Common myeloid progenitor, CD34-positive (primary cell): ENCODE data around the gene JADE3.

Experiments
- CTCF ChIA-PET: fragments of 350-600 bp; sonication (Branson Sonifier 250); formaldehyde crosslinking; loops from one replicate; lab custom pipeline; 2021; ENCODE audit warnings: antibody characterized with exemption; lab: Charles Lee
- POLR2A ChIA-PET: fragments of 350-600 bp; sonication (Branson Sonifier 250); formaldehyde crosslinking; loops from one replicate; lab custom pipeline; 2021; ENCODE audit warnings: antibody characterized with exemption; lab: Charles Lee
- DNase-seq, 3 donors: peaks; one replicate each; pipeline versions ENCODE4 v3.0.0 to v3.0.0-alpha.2; 2013
- H3K27ac ChIP-seq, 2 experiments: 1 replicate in 1 of 2; 2 replicates in 1 of 2; pipeline ENCODE4 v1.7.0; 2013; ENCODE audit warnings: inconsistent platforms in 2 of 2, low read length in 2 of 2, mild to moderate bottlenecking in 2 of 2, low read depth in 1 of 2, moderate library complexity in 1 of 2; ENCODE audit not compliant: severe bottlenecking in 2 of 2, insufficient read depth in 1 of 2, poor library complexity in 1 of 2
- H3K27me3 ChIP-seq, 5 experiments: replicated peaks in 2 of 5; 1 replicate in 3 of 5; 2 replicates in 2 of 5; pipeline versions ENCODE4 v1.6.1 to v1.7.0; 2013; ENCODE audit warnings: low read length in 4 of 5, mild to moderate bottlenecking in 2 of 5, moderate library complexity in 2 of 5, inconsistent platforms in 1 of 5; ENCODE audit not compliant: insufficient read depth in 5 of 5, control insufficient read depth in 4 of 5
- H3K36me3 ChIP-seq, 4 experiments: 1 replicate in 2 of 4; 2 replicates in 2 of 4; pipeline versions ENCODE4 v1.6.1 to v1.7.0; 2013; ENCODE audit warnings: low read length in 3 of 4, control low read depth in 1 of 4, mild to moderate bottlenecking in 1 of 4; ENCODE audit not compliant: control insufficient read depth in 4 of 4, insufficient read depth in 4 of 4
- H3K4me1 ChIP-seq, 4 experiments: 1 replicate in 3 of 4; 2 replicates in 1 of 4; pipeline versions ENCODE4 v1.6.1 to v1.7.1; 2013; ENCODE audit warnings: low read length in 3 of 4, mild to moderate bottlenecking in 3 of 4, control low read depth in 1 of 4, inconsistent platforms in 1 of 4, moderate library complexity in 1 of 4; ENCODE audit not compliant: control insufficient read depth in 4 of 4, insufficient read depth in 4 of 4; ENCODE audit errors: control extremely low read depth in 1 of 4
- H3K4me3 ChIP-seq, 7 experiments: 1 replicate in 4 of 7; 2 replicates in 3 of 7; pipeline versions ENCODE4 v1.5.1 to v1.7.0; 2013; ENCODE audit warnings: mild to moderate bottlenecking in 7 of 7, low read length in 6 of 7, moderate library complexity in 6 of 7, inconsistent platforms in 2 of 7, low read depth in 2 of 7, control low read depth in 1 of 7; ENCODE audit not compliant: insufficient read depth in 4 of 7, control insufficient read depth in 1 of 7; ENCODE audit errors: extremely low read depth in 1 of 7
- H3K9me3 ChIP-seq, 5 experiments: 1 replicate in 4 of 5; 2 replicates in 1 of 5; pipeline versions ENCODE4 v1.6.1 to v1.7.1; 2013; ENCODE audit warnings: low read length in 4 of 5, mild to moderate bottlenecking in 2 of 5, inconsistent platforms in 1 of 5, low read depth in 1 of 5, moderate library complexity in 1 of 5; ENCODE audit not compliant: control insufficient read depth in 4 of 5, insufficient read depth in 2 of 5; ENCODE audit errors: control extremely low read depth in 1 of 5
- WGBS: methylation state at CpG from one replicate; pipeline ENCODE4 v1.1.5; 2013; ENCODE audit not compliant: insufficient coverage; 5-methylcytosine and 5-hydroxymethylcytosine counted together

JADE3 gene

GRCh38 chrX:47068720-47069119, 156.5 kb downstream of the JADE3 start:
- no peaks in the 10 kb centered on the region for H3K9me3 ChIP-seq
- no peak overlapping the region for H3K4me3 ChIP-seq
- H3K27me3 ChIP-seq, result no peaks in the 10 kb centered on the region
- no peak overlapping the region for H3K27ac ChIP-seq
- CTCF ChIA-PET, result interaction anchor here (1.3 kb wide), 1 partner anchor 9 kb away, joined by 3 read pairs; no protein-coding TSS in a partner anchor
- POLR2A ChIA-PET, result no interaction called here
- no peaks in the 10 kb centered on the region for H3K36me3 ChIP-seq
- DNase-seq, result no peak
- H3K4me1 ChIP-seq, result peaks cover 0 to 3% (median under 1%) of the 10 kb centered on the region in 4 experiments

GRCh38 chrX:47078129-47079043, 166.2 kb downstream of the JADE3 start, which contains the start of gene RGN:
Gene RGN (plus strand): TSS chrX:47078443. CDS start chrX:47081145, 2,702 bp downstream.
- CTCF ChIA-PET, result interaction anchor here (1.1 kb wide), 1 partner anchor 12 kb away, joined by 3 read pairs; no protein-coding TSS in a partner anchor
- POLR2A ChIA-PET, result no interaction called here
- Histone ChIP-seq H3K27ac (no peak within 1 kb of the TSS), H3K9me3 (no peaks in the 10 kb centered on the region), H3K36me3 (no peaks in the 10 kb centered on the region), H3K4me1 (no peaks in the 10 kb centered on the region), H3K4me3 (no peak within 1 kb of the TSS), H3K27me3 (peaks cover 0 to 34% (median 0%) of the 10 kb centered on the region in 5 experiments)
- 66% methylated on average over 56 of the region's 59 CpGs for WGBS
- no peak for DNase-seq

- no peaks in the 10 kb centered on the region for H3K36me3 ChIP-seq
Measured at GRCh38 chrX:47080215-47080914, 168.1 kb downstream of the JADE3 start.

GRCh38 chrX:47080915-47081236, 168.7 kb downstream of the JADE3 start:
- CTCF ChIA-PET, result interaction anchor here (1.3 kb wide), 1 partner anchor 12 kb away, joined by 4 read pairs; no protein-coding TSS in a partner anchor
- POLR2A ChIA-PET, result no interaction called here
- H3K4me3 ChIP-seq, result no peak overlapping the region
- no peak for DNase-seq
- H3K27me3 ChIP-seq, result peaks cover 0 to 41% (median 0%) of the 10 kb centered on the region in 5 experiments
- no peaks in the 10 kb centered on the region for H3K9me3 ChIP-seq
- no peaks in the 10 kb centered on the region for H3K4me1 ChIP-seq
- H3K36me3 ChIP-seq, result no peaks in the 10 kb centered on the region
- no peak overlapping the region for H3K27ac ChIP-seq
- WGBS, result 97% methylated on average over 3 of the region's 5 CpGs

More at GRCh38 chrX:47080215-47080914, 168.1 kb downstream of the JADE3 start:
- CTCF ChIA-PET, result no interaction called here
- no peak for DNase-seq
- Histone ChIP-seq H3K4me3 (no peak overlapping the region), H3K27me3 (peaks cover 0 to 41% (median 0%) of the 10 kb centered on the region in 5 experiments), H3K4me1 (no peaks in the 10 kb centered on the region), H3K27ac (no peak overlapping the region), H3K9me3 (no peaks in the 10 kb centered on the region)
- POLR2A ChIA-PET, result no interaction called here
- 91% methylated on average over 5 of the region's 9 CpGs for WGBS

- CTCF ChIA-PET, result interaction anchor here (1.0 kb wide), 1 partner anchor 331 kb away, joined by 4 read pairs; no protein-coding TSS in a partner anchor
- peaks cover 0 to 16% (median 6%) of the 10 kb centered on the region in 4 experiments for H3K4me1 ChIP-seq
- no peaks in the 10 kb centered on the region for H3K9me3 ChIP-seq
- POLR2A ChIA-PET, result no interaction called here
- 19% methylated on average over 4 of the region's 4 CpGs for whole genome bisulfite sequencing
- H3K27ac ChIP-seq, result no peak overlapping the region
- peak in 2 of 3 donors; percentile 42 to 61 for DNase-seq
- peaks cover 0 to 7% (median 0%) of the 10 kb centered on the region in 5 experiments for H3K27me3 ChIP-seq
- H3K36me3 ChIP-seq, result no peaks in the 10 kb centered on the region
- no peak overlapping the region for H3K4me3 ChIP-seq
Measured at GRCh38 chrX:47091149-47091775, 179.0 kb downstream of the JADE3 start.

GRCh38 chrX:47093248-47093647, 181.0 kb downstream of the JADE3 start:
- no CpG with 5 or more reads among the region's 1 CpG for WGBS
- CTCF ChIA-PET, result interaction anchor here (0.7 to 2.8 kb wide), 6 partner anchors 12 to 430 kb away, joined by 3 to 10 read pairs (median 4); partner anchors contain the start of gene JADE3
- Histone ChIP-seq H3K4me3 (no peak overlapping the region), H3K27ac (no peak overlapping the region), H3K4me1 (peaks cover 0 to 16% (median 6%) of the 10 kb centered on the region in 4 experiments), H3K27me3 (peaks cover 0 to 7% (median 0%) of the 10 kb centered on the region in 5 experiments), H3K9me3 (no peaks in the 10 kb centered on the region), H3K36me3 (no peaks in the 10 kb centered on the region)
- POLR2A ChIA-PET, result no interaction called here
- DNase-seq, result peak; percentile 36 to 70 (median 64)
